Panc1 (cell line): ENCODE results near the gene CRIP2. TPM values are rescaled to one million over a fixed set of nuclear protein-coding genes. Genes with fewer than 3 reads are reported as not detected.

Experiments
- total RNA-seq: library from RNA; stranded (reverse); gene quantifications from one replicate; pipeline ENCODE4 v1.2.1, GENCODE V29; 2021; ENCODE audit not compliant: unreplicated experiment

CRIP2 gene
- total RNA-seq, 1 experiment from 2014 or later, result 280 TPM

Other genes starting within 250 kb of the CRIP2 start
- 0.26 TPM for gene BTBD6, start 226.3 kb upstream of the CRIP2 start, total RNA-seq
- 25.0 TPM for gene BRF1, start 173.8 kb upstream of the CRIP2 start, total RNA-seq
- 55.2 TPM for gene PACS2, start 160.1 kb upstream of the CRIP2 start, total RNA-seq
- gene TEX22, start 76.3 kb upstream of the CRIP2 start, total RNA-seq, result 2.9 TPM
- 105 TPM for gene MTA1, start 55.0 kb upstream of the CRIP2 start, total RNA-seq
- 1,056 TPM for gene CRIP1, start 12.1 kb downstream of the CRIP2 start, total RNA-seq
- 47.8 TPM for gene TEDC1, start 16.4 kb downstream of the CRIP2 start, total RNA-seq
- gene TMEM121, start 51.8 kb downstream of the CRIP2 start, total RNA-seq, result 4.6 TPM